Gastrocnemius medialis (tissue), 4 donors: Measurements from ENCODE around the gene CAPN2.

ENCODE experiments used
- POLR2A ChIP-seq, 2 donors: fragments of 450-650 bp; IDR thresholded peaks; one replicate each; pipeline ENCODE4 v1.6.1; 2017; ENCODE audit warnings: antibody characterized with exemption in 2 of 2, mild to moderate bottlenecking in 2 of 2, moderate library complexity in 2 of 2
- TF ChIP-seq, protein P1 (sequence below), 5 experiments: fragments of 450-650 bp in 3 of 5; fragments of 200-600 bp in 2 of 5; sonication (generic) in 2 of 5; IDR thresholded peaks in 4 of 5; conservative IDR thresholded peaks in 1 of 5; 1 replicate in 4 of 5; 2 replicates in 1 of 5; pipeline ENCODE4 v1.5.1; 2016 to 2019; ENCODE audit warnings: antibody characterized with exemption in 5 of 5, mild to moderate bottlenecking in 3 of 5, moderate library complexity in 3 of 5

DNA sequence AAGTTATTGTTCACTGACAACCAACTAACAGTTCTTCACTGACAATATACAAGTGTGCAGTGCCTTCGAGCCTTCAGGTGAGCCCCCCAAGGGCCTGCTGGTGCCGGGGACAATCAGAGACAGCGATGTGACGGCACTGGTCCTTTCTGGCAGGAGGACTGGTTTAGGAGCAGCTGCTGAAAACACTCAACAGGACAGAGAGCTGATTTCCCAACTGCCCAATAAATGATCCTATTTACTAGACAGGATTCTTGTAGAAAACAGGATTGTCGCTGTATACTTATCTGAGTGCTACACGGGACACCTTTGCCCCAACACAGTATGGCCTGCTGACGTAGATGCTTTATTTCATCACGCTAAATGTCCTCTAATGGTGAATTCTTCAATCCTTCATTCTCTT is 68.0 kb downstream of the CAPN2 start:
- TF ChIP-seq, protein P1, sequence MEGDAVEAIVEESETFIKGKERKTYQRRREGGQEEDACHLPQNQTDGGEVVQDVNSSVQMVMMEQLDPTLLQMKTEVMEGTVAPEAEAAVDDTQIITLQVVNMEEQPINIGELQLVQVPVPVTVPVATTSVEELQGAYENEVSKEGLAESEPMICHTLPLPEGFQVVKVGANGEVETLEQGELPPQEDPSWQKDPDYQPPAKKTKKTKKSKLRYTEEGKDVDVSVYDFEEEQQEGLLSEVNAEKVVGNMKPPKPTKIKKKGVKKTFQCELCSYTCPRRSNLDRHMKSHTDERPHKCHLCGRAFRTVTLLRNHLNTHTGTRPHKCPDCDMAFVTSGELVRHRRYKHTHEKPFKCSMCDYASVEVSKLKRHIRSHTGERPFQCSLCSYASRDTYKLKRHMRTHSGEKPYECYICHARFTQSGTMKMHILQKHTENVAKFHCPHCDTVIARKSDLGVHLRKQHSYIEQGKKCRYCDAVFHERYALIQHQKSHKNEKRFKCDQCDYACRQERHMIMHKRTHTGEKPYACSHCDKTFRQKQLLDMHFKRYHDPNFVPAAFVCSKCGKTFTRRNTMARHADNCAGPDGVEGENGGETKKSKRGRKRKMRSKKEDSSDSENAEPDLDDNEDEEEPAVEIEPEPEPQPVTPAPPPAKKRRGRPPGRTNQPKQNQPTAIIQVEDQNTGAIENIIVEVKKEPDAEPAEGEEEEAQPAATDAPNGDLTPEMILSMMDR (IDR thresholded peaks at IDR 0.05 in 4 of 5, conservative IDR thresholded peaks at IDR 0.05 in 1 of 5) = no peak
- TF ChIP-seq POLR2A (IDR thresholded peaks at IDR 0.05) = no peak
